Left lung (tissue), 10 donors: Measurements from ENCODE around the gene ME3. TPM values are rescaled to one million over a fixed set of nuclear protein-coding genes. Genes with fewer than 3 reads are reported as not detected.
"Not testable (repeated sequence)": the region's sequence is repeated elsewhere in the genome, so short reads cannot be mapped to it uniquely, and the experiment has no call there.

Experiments
- ATAC-seq: fragments of 200-7000 bp; cut with Tn5 transposase; one replicate; pipeline ENCODE4 v1.9.1; 2020; ENCODE audit warnings: moderate library complexity
- DNase-seq, 4 donors: peaks; one replicate each; pipeline ENCODE4 v3.0.0-alpha.2; 2013 to 2020
- H3K27ac ChIP-seq, 2 donors: fragments of 200-600 bp; sonication (generic) in 1 of 2; one replicate each; pipeline versions ENCODE4 v1.5.0 to v1.8.0; 2020 to 2021
- H3K27me3 ChIP-seq, 2 donors: fragments of 200-600 bp; sonication (generic) in 1 of 2; one replicate each; pipeline versions ENCODE4 v1.5.0 to v1.8.0; 2020 to 2021
- H3K36me3 ChIP-seq, 2 donors: fragments of 200-600 bp; sonication (generic) in 1 of 2; one replicate each; pipeline versions ENCODE4 v1.5.0 to v1.8.0; 2020 to 2021
- H3K4me1 ChIP-seq, 2 donors: fragments of 200-600 bp; one replicate each; pipeline ENCODE4 v1.8.0; 2021
- H3K4me3 ChIP-seq, 2 donors: fragments of 200-600 bp; sonication (generic) in 1 of 2; one replicate each; pipeline versions ENCODE4 v1.5.0 to v1.8.0; 2020 to 2021; ENCODE audit warnings: mild to moderate bottlenecking in 1 of 2
- H3K9me3 ChIP-seq, 2 donors: fragments of 200-600 bp; sonication (generic) in 1 of 2; one replicate each; pipeline versions ENCODE4 v1.5.0 to v1.8.0; 2020 to 2021
- intact Hi-C, 2 donors: fragments of 100-400 bp; cut with DNase I; formaldehyde crosslinking; loops; one replicate each; pipeline versions ENCODE4 v1.11.2 to v1.14.2; 2022
- polyA plus RNA-seq, 6 donors: library from polyadenylated mRNA; unstranded; fragments of 120-200 nt; gene quantifications; one replicate each; pipeline ENCODE4 v1.2.1, GENCODE V29; 2013; ENCODE audit not compliant: insufficient read length in 6 of 6
- total RNA-seq, 2 donors: library from RNA; stranded (reverse); fragmentation: NEBNext Ultra II Directional; extraction: Animal tissue kit (Norgen Biotek cat#: 25700); gene quantifications; one replicate each; pipeline ENCODE4 v1.2.1, GENCODE V29; 2021
- TF ChIP-seq, protein P1 (sequence below), 2 donors: fragments of 200-600 bp; sonication (generic) in 1 of 2; IDR thresholded peaks; one replicate each; pipeline versions ENCODE4 v1.5.0 to v1.8.0; 2021; ENCODE audit warnings: antibody characterized with exemption in 2 of 2
- donor health status: DM: no; HTN: yes; CAD: no.
- donor health status: DM: no; HTN: no; CAD: no.

Gene ME3
- total and polyA plus RNA-seq, 8 donors = 21.6 to 44.6 (median 30.5) TPM

DNA sequence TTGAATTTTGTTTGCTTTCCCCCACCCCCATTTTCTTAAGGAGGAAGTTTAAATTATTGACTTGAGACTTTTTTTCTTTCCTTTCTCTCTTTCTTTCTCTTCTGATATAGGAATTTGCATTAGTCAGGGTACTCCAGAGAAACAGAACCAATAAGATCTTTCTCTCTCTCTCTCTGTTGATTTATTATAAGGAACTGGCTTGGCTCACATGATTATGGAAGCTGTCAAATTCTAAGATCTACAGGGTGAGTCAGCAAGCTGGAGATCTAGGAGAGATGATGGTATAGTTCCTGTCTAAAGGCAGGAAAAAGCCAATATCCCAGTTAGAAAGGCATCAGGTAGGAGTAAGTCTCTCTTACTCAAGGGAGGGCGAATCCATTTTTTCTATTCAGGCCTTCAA lies 233.7 kb downstream of the ME3 start:
- no peaks in the 10 kb centered on the region for H3K27me3 ChIP-seq
- H3K4me1 ChIP-seq = no peaks in the 10 kb centered on the region
- no peaks in the 10 kb centered on the region for H3K9me3 ChIP-seq
- no peak for DNase-seq
- ATAC-seq = no peak
- no peaks in the 10 kb centered on the region for H3K36me3 ChIP-seq
- TF ChIP-seq, protein P1, sequence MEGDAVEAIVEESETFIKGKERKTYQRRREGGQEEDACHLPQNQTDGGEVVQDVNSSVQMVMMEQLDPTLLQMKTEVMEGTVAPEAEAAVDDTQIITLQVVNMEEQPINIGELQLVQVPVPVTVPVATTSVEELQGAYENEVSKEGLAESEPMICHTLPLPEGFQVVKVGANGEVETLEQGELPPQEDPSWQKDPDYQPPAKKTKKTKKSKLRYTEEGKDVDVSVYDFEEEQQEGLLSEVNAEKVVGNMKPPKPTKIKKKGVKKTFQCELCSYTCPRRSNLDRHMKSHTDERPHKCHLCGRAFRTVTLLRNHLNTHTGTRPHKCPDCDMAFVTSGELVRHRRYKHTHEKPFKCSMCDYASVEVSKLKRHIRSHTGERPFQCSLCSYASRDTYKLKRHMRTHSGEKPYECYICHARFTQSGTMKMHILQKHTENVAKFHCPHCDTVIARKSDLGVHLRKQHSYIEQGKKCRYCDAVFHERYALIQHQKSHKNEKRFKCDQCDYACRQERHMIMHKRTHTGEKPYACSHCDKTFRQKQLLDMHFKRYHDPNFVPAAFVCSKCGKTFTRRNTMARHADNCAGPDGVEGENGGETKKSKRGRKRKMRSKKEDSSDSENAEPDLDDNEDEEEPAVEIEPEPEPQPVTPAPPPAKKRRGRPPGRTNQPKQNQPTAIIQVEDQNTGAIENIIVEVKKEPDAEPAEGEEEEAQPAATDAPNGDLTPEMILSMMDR (IDR thresholded peaks at IDR 0.05) = no peak
- no peak overlapping the region for H3K4me3 ChIP-seq
- H3K27ac ChIP-seq = no peak overlapping the region
- intact Hi-C loops = no loop called here

DNA sequence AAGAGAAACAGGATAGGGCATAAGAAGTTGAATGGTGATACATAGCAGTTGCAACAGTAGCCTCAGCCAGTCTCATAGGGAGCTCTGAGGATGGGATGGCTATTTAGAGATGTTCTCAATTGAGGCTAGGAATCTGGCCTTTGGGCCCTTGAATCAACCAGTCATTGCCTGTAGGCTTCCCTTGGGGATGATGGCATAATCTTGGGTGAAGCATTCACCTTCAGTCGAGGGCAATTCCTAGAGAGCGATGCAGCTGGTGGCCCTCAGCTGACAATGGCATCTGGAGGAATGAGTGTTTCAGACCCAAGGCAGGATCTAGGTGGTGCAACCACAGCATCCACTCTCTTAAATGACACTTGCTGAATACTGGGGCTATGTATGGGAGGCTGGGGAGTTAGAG lies 236.7 kb downstream of the ME3 start:
- Histone ChIP-seq H3K4me3 (no peak overlapping the region), H3K4me1 (no peaks in the 10 kb centered on the region), H3K36me3 (no peaks in the 10 kb centered on the region), H3K9me3 (peaks cover 0 to 12% of the 10 kb centered on the region in 2 donors), H3K27me3 (no peaks in the 10 kb centered on the region), H3K27ac (no peak overlapping the region)
- ATAC-seq (no peak), DNase-seq (no peak)
- TF ChIP-seq, protein P1 (IDR thresholded peaks at IDR 0.05) = no peak
- intact Hi-C loops = no loop called here

DNA sequence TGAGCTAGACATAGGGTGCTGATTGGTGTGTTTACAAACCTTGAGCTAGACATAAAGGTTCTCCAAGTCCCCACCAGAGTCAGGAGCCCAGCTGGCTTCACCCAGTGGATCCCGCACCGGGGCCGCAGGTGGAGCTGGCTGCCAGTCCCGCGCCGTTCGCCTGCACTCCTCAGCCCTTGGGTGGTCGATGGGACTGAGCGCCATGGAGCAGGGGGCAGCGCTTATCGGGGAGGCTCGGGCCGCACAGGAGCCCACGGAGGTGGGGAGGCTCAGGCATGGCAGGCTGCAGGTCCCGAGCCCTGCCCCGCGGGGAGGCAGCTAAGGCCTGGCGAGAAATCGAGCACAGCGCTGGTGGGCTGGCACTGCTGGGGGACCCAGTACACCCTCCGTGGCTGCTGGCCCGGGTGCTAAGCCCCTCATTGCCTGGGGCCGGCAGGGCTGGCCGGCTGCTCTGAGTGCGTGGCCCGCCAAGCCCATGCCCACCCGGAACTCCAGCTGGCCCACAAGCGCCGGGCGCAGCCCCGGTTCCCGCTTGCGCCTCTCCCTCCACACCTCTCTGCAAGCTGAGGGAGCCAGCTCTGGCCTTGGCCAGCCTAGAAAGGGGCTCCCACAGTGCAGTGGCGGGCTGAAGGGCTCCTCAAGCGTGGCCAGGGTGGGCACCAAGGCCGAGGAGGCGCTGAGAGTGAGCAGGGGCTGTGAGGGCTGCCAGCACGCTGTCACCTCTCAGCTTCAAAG lies 238.9 kb downstream of the ME3 start:
- ATAC-seq, H3K27me3 ChIP-seq, H3K4me1 ChIP-seq, H3K4me3 ChIP-seq, H3K27ac ChIP-seq, intact Hi-C loops, H3K36me3 ChIP-seq: not testable (repeated sequence)
- peaks cover 0 to 12% of the 10 kb centered on the region in 2 donors for H3K9me3 ChIP-seq
- peak in 1 of 4 donors; percentile 65 for DNase-seq

DNA sequence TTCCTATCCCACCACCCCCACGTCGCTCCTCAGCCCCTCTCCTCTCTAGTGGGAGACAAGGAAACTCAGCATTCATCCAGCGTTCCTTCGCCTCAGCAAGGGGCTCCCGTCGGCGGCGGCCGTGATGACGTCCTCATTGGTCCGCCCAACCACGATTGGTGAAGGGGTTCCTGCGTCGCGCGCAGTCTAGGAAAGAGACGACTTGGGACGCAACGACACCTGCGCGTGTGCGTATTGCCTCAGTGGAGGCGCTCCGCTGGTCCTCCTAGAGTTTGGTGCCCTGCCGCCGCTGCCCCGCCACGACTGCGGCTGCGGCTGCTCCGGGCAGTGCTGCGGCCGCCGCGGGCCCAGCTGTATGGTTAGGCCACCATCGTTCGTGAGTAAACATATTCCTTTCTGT lies 241.2 kb downstream of the ME3 start:
- no peaks in the 10 kb centered on the region for H3K27me3 ChIP-seq
- intact Hi-C loops = no loop called here
- H3K4me1 ChIP-seq = no peaks in the 10 kb centered on the region
- DNase-seq (peak in 1 of 4 donors; percentile 80), ATAC-seq (no peak)
- no peak overlapping the region for H3K27ac ChIP-seq
- H3K36me3 ChIP-seq = no peaks in the 10 kb centered on the region
- TF ChIP-seq, protein P1 (IDR thresholded peaks at IDR 0.05) = no peak
- H3K9me3 ChIP-seq = peaks cover 0 to 28% of the 10 kb centered on the region in 2 donors
- H3K4me3 ChIP-seq = no peak overlapping the region

DNA sequence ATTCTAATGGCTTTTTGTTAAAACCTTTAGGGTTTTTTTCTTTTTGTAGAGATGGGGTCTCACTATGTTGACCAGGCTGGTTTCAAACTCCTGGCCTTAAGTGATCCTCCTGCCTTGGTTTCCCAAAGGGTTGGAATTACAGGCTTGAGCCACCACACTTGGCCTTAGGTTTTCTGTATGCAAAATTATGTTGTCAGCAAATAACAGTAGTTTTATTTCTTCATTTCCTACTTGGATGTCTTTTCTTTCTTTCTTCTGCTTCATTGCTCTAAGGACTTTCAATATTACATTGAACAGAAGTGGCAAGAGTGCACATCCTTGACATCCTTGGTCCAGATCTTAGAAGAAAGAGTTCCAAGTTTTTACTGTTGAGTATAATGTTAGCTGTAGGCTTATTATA lies 245.0 kb downstream of the ME3 start:
- H3K4me1 ChIP-seq = no peaks in the 10 kb centered on the region

DNA sequence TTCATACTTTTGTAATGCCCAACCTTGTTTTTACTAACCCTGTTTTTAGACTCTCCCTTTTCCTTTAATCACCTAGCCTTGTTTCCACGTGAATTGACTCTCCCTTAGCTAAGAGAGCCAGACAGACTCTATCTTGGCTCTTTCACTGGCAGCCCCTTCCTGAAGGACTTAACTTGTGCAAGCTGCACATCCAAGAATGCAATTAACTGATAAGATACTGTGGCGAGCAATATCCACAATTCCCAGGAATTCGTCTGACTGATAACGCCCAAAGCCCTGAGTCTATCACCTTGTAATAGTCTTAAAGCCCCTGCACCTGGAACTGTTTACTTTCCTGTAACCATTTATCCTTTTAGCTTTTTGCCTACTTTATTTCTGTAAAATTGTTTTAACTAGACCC lies 248.9 kb downstream of the ME3 start:
- ATAC-seq, DNase-seq, H3K27ac ChIP-seq, H3K4me3 ChIP-seq, H3K4me1 ChIP-seq, H3K27me3 ChIP-seq, intact Hi-C loops, H3K36me3 ChIP-seq: not testable (repeated sequence)
- peaks cover 0 to 17% of the 10 kb centered on the region in 2 donors for H3K9me3 ChIP-seq

More for the DNA sequence above, 245.0 kb downstream of the ME3 start:
- TF ChIP-seq, protein P1 (IDR thresholded peaks at IDR 0.05) = no peak
- H3K27me3 ChIP-seq = no peaks in the 10 kb centered on the region
- peaks cover 0 to 25% of the 10 kb centered on the region in 2 donors for H3K9me3 ChIP-seq
- ATAC-seq (no peak), DNase-seq (no peak)
- H3K27ac ChIP-seq = no peak overlapping the region
- intact Hi-C loops = no loop called here
- H3K36me3 ChIP-seq = no peaks in the 10 kb centered on the region
- H3K4me3 ChIP-seq = no peak overlapping the region
